Natural killer cell (primary cell): ENCODE data around the gene LPAR2. TPM values are rescaled to one million over a fixed set of nuclear protein-coding genes. Genes with fewer than 3 reads are reported as not detected.

ENCODE experiments used
- ATAC-seq, 3 donors: fragments of 150-1000 bp in 2 of 3; fragments of 200-7000 bp in 1 of 3; cut with Tn5 transposase; 1 replicate in 1 of 3; 2 replicates in 2 of 3; pipeline ENCODE4 v1.10.0; 2021; ENCODE audit warnings: mild to moderate bottlenecking in 2 of 3, moderate library complexity in 2 of 3
- DNase-seq, 2 donors: peaks; one replicate each; pipeline versions ENCODE4 v3.0.0 to v3.0.0-alpha.2; 2013 to 2021; ENCODE audit warnings: mixed read lengths in 1 of 2
- H3K27ac ChIP-seq: one replicate; pipeline ENCODE4 v1.5.1; 2013; ENCODE audit warnings: mild to moderate bottlenecking, low read length
- H3K27me3 ChIP-seq: one replicate; pipeline ENCODE4 v1.6.1; 2013; ENCODE audit warnings: low read length; ENCODE audit not compliant: control insufficient read depth, insufficient read depth
- H3K36me3 ChIP-seq: one replicate; pipeline ENCODE4 v1.6.1; 2013; ENCODE audit warnings: low read length; ENCODE audit not compliant: control insufficient read depth, insufficient read depth
- H3K4me1 ChIP-seq: one replicate; pipeline ENCODE4 v1.6.1; 2013; ENCODE audit warnings: low read length; ENCODE audit not compliant: control insufficient read depth, insufficient read depth
- H3K4me3 ChIP-seq: one replicate; pipeline ENCODE4 v1.5.1; 2013; ENCODE audit warnings: low read length
- H3K9me3 ChIP-seq: one replicate; pipeline ENCODE4 v1.6.1; 2013; ENCODE audit warnings: low read length; ENCODE audit not compliant: control insufficient read depth, insufficient read depth
- H3K27ac Mint-ChIP-seq, 2 donors: one replicate each; pipeline ENCODE4 v1.8.0; 2022; ENCODE audit warnings: mild to moderate bottlenecking in 2 of 2, mixed read lengths in 2 of 2, moderate library complexity in 1 of 2
- H3K27me3 Mint-ChIP-seq, 2 donors: one replicate each; pipeline ENCODE4 v1.8.0; 2022; ENCODE audit warnings: low read depth in 2 of 2, mixed read lengths in 2 of 2
- H3K36me3 Mint-ChIP-seq: one replicate; pipeline ENCODE4 v1.8.0; 2022; ENCODE audit warnings: mixed read lengths
- H3K4me1 Mint-ChIP-seq, 2 donors: one replicate each; pipeline ENCODE4 v1.8.0; 2022; ENCODE audit warnings: mixed read lengths in 2 of 2
- H3K4me3 Mint-ChIP-seq: one replicate; pipeline ENCODE4 v1.8.0; 2022; ENCODE audit warnings: mild to moderate bottlenecking, moderate library complexity, mixed read lengths
- H3K9me3 Mint-ChIP-seq, 2 donors: one replicate each; pipeline ENCODE4 v1.8.0; 2022; ENCODE audit warnings: mixed read lengths in 2 of 2
- CTCF ChIP-seq: fragments of 200-600 bp; IDR thresholded peaks from one replicate; pipeline ENCODE4 v1.8.0; 2022; ENCODE audit warnings: antibody characterized with exemption
- WGBS: methylation state at CpG from one replicate; pipeline ENCODE4 v1.1.7; 2013; ENCODE audit warnings: missing lambda C conversion rate; ENCODE audit not compliant: insufficient coverage; 5-methylcytosine and 5-hydroxymethylcytosine counted together
- intact Hi-C: fragments of 100-400 bp; cut with micrococcal nuclease; formaldehyde crosslinking; loops from one replicate; pipeline ENCODE4 v1.14.2; 2022
- total RNA-seq, 4 donors: library from RNA; stranded (reverse); fragments of 120-200 nt in 1 of 4; gene quantifications; one replicate each; pipeline versions ENCODE4 v1.2.3 to v1.2.4, GENCODE V29; 2013 to 2022

Gene LPAR2
- total RNA-seq, 3 donors from 2014 or later (not counting 1 experiment from before 2014, with no cell fraction given), result 52.1 to 81.5 (median 56.4) TPM

GRCh38 chr19:19626516-19627472, 1.2 kb downstream of the LPAR2 start:
- Histone ChIP-seq H3K27me3 (no peaks in the 10 kb centered on the region), H3K4me3 (peak overlapping the region; percentile 48), H3K9me3 (no peaks in the 10 kb centered on the region), H3K36me3 (no peaks in the 10 kb centered on the region), H3K27ac (peak overlapping the region; percentile 51), H3K4me1 (peaks cover 23% of the 10 kb centered on the region)
- ATAC-seq, result no peak
- WGBS, result 93% methylated on average over 48 of the region's 48 CpGs
- H3K27ac Mint-ChIP-seq, result peak overlapping the region; percentile 80 to 88
- no peaks in the 10 kb centered on the region for H3K9me3 Mint-ChIP-seq
- H3K27me3 Mint-ChIP-seq, result no peaks in the 10 kb centered on the region
- peaks cover 16 to 25% of the 10 kb centered on the region in 2 donors for H3K4me1 Mint-ChIP-seq
- no peak for DNase-seq
- TF ChIP-seq CTCF, result no peak
- intact Hi-C loops, result no loop called here
- no peaks in the 10 kb centered on the region for H3K36me3 Mint-ChIP-seq
- H3K4me3 Mint-ChIP-seq, result peak overlapping the region; percentile 86

DNA sequence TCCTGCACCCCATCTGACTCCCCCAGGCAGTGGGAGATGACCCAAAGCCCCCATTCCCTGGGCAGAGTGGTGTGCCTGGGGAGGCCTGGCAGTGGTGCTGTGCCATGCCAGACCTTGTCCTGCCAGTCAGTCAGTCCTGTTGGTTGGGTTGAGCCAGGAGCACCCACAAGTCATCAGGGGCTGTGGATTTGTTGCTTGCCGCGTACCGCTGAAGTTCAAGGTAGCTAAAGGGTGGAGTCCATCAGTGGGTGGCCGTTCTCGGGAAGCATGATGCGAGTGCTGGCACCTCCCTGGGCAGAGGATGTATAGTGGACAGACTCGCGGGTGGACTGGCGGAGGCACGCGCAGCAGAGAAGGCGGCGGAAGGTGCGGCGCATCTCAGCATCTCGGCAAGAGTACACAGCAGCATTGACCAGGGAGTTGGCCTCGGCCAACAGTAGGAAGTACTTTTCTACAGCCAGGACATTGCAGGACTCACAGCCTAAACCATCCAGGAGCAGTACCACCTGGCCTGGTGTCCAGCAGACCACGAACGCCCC, 3.9 kb downstream of the LPAR2 start:
- H3K4me3 Mint-ChIP-seq, result no peak overlapping the region
- no peaks in the 10 kb centered on the region for H3K36me3 Mint-ChIP-seq
- 96% methylated on average over 19 of the region's 19 CpGs for WGBS

GRCh38 chr19:19623383-19623782, 4.6 kb downstream of the LPAR2 start:
- Mint-ChIP-seq H3K27ac (no peak overlapping the region), H3K9me3 (no peaks in the 10 kb centered on the region), H3K36me3 (no peaks in the 10 kb centered on the region), H3K4me3 (no peak overlapping the region), H3K4me1 (peaks cover 26 to 28% of the 10 kb centered on the region in 2 donors), H3K27me3 (no peaks in the 10 kb centered on the region)
- intact Hi-C loops, result no loop called here
- Histone ChIP-seq H3K27ac (no peak overlapping the region), H3K9me3 (no peaks in the 10 kb centered on the region), H3K27me3 (no peaks in the 10 kb centered on the region), H3K4me1 (peaks cover 24% of the 10 kb centered on the region), H3K36me3 (no peaks in the 10 kb centered on the region), H3K4me3 (no peak overlapping the region)
- 84% methylated on average over 5 of the region's 5 CpGs for WGBS
- ATAC-seq (no peak), DNase-seq (no peak)
- TF ChIP-seq CTCF, result no peak

More for the DNA sequence above, 3.9 kb downstream of the LPAR2 start:
- Mint-ChIP-seq H3K4me1 (peaks cover 18 to 28% of the 10 kb centered on the region in 2 donors), H3K9me3 (no peaks in the 10 kb centered on the region), H3K27me3 (no peaks in the 10 kb centered on the region), H3K27ac (no peak overlapping the region)
- DNase-seq (no peak), ATAC-seq (no peak)
- Histone ChIP-seq H3K27ac (no peak overlapping the region), H3K36me3 (no peaks in the 10 kb centered on the region), H3K4me1 (peaks cover 25% of the 10 kb centered on the region), H3K9me3 (no peaks in the 10 kb centered on the region), H3K4me3 (no peak overlapping the region), H3K27me3 (no peaks in the 10 kb centered on the region)
- no peak for TF ChIP-seq CTCF
- intact Hi-C loops, result no loop called here
